ENCODE measurements around the gene TEX47.

TEX47 gene

DNA sequence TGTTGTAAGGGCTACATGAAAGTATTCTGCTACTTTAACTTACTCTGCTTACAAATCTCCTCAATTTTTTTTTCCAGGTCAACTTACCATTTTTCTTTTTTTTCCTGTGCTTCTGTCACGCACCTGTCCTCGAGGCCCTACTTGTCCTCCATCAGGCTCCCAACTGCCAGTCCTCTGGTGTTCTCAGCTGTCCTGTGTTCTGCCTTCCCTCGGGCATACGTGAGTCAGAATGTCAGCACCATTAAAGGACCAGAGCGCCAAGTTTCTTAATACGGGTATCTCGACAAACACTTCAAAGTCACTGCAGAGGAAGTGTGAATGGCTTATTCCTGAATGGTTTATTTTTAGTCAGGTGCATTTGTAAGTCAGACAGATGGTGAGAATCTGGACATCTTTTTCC, at the start of gene TEX47:
TEX47 (minus strand) TSS at position 185 of the 400 bp plus-strand sequence. CDS start 795 bp downstream, outside the sequence.
- no peak for DNase-seq (ENCODE audit: low spot score)

DNA sequence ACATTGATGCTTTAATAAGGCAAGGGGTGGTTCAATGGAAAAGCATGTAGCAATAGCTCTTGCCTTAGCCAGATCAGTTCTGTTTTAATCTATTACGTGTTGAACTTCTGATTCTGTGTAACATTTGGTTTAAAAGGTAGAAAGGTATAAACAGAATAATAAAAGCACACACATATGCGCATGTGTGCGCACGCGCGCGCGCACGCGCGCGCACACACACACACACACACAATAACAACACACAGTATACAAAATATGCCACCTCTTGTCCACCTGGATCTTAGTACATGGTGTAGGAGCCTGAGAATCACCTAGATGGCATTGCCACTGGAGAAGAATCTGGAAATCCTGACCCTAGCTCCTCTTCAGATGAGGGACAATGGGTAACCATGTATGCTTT, 49.6 kb upstream of the TEX47 start:
- no peak for DNase-seq (ENCODE audit: low spot score)

DNA sequence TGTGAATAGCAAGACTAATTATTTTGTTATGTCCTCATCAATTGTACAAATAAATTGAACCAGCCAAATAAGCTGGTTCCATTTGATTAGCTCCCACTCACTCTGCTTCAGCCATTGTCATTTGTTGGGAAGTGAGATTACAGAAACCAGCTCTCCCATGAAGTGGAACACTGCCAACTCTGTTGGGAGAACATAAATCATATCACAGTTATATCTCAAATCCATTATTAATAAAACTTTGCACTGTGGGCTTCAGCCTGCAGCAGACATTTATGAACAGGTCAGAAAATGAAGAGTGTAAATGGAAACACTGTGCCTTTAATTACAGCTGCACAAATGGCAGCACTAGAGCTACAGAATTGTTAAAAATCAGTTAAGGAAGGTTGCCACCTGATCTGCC, 46.7 kb upstream of the TEX47 start:
- DNase-seq (ENCODE audit: low spot score) = no peak

DNA sequence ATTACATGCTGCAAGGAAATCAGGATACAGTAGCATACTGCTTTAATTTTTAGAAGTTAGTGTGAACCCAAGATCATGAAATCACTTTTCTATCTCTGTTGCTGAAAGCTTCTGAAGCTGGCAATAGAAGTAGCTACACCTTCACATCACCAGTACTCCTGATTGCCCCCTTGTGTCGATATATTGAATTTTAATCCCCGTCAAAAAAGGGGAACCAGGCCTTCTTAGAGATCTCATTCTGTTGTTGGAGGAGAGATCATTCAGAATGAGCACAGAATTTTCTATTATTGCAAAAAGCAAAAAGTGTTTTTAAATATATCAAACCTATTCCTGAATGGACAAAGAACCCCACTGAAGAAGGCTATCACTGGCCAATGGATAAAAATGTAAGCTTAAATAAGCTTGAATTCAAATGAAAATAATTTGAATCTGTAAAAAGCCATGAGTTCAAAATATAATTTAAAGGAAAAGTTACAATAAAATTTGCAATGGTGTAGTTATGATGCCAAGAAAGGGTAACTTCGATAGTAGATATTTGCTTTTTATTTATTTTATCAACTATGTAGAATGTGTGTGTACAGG, 39.7 kb upstream of the TEX47 start:
- DNase-seq (ENCODE audit: low spot score) = peak; percentile 3

DNA sequence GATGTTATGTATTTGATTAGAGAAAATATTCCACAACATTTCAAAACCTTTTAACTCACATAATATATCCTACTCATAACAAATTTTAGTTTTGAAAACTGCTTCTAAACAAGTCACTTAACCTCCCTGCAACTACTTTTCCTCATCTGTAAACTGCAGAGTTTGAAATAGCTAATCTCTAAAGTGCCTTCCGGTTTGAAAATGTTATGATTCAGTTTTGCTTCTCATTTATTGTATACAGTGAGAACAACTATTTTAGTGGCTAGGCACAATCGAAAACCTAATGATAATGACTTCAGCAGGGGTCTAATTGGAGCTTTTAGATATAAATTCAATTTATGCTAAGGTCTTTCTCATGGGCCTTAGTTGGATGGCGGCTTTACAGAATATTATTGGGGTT, 30.7 kb upstream of the TEX47 start:
- DNase-seq (ENCODE audit: low spot score) = no peak

DNA sequence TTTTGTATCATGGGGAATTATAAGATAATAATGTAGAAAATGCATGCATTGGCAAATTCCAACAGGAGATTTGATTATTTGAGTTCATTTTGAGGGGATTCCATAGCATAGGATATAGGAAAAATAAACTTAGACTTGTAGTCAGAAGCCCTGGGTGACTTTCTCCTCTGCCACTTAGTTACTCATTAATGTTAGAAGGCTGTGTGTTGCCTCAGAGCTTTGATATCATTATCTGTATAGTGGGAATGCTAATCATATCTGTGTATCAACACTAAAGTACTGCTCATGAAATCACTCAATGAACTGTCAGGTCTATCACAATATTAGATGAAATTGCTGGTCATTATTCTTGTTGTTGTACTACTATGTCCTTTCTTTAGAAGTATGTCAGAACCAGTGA, 23.0 kb upstream of the TEX47 start:
- DNase-seq (ENCODE audit: low spot score) = no peak

DNA sequence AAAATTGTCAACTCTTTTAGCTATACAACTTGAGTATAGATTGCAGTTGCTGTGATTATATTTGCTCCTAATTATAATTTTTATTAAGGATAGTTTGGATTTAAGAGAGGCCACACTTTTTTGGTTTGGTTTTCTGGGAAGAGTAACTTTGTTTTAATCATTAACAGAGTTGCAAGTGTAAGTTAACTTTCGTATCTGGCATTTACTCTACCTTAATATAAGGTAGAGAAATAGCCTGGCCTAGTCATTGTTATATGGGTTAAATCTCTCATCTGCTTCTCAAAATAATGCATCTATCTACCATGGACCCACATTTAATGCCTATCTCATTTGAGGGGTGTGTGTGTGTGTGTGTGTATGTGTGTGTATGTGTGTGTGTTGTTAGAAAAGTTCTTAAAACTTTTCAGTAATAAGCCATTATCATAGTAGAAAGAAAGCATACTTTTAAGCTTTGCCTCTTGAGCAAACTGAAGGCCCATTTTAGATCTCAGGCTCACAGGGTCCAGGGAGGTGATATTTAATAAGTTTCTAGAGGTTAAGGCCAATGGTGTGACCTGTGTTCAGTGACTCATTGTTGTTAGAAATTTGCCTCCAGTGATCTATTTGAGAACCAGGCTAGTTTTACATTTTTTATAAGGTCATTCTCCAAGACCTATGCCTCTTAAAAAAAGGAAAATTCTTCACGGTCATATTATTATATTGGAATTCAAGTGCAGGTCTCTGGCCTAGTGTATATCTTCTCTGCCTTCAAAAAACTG, 10.9 kb upstream of the TEX47 start:
- no peak for DNase-seq (ENCODE audit: low spot score)

DNA sequence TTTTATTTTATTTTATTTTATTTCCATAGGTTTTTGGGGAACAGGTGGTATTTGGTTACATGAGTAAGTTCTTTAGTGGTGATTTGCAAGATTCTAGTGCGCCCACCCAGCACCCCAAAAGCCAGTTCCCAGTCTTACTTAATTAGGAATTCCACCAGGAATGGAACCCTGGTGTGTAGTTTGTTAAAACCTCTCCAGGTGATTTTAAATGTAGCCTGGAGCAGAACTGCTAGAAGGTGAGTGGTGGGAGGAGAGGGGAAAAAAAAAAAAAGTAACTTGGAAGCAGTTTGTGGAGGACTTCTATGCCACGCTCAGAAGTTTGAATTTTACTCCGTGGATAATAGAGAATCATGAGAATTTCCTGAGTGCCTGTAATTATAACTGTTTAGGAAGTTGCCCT, 5.5 kb upstream of the TEX47 start:
- DNase-seq (ENCODE audit: low spot score) = no peak

DNA sequence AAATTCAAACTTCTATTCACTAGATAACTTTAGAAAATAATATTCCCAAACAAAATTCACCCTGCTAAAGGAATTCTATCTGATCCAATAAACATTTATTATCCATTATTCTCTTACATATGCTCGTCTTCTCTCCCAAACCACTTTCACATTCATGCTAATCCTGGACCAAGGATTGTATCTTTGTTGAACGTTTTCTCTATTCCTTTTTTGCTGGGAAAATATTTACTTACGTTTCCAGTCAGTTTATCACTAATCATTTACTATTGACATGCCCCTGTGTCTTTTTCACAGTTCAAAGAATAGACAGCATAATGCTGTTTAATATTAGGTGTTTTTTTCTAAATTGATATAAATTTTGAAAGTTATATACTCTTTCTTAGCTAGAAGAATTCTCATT, 3.2 kb downstream of the TEX47 start:
- no peak for DNase-seq (ENCODE audit: low spot score)

DNA sequence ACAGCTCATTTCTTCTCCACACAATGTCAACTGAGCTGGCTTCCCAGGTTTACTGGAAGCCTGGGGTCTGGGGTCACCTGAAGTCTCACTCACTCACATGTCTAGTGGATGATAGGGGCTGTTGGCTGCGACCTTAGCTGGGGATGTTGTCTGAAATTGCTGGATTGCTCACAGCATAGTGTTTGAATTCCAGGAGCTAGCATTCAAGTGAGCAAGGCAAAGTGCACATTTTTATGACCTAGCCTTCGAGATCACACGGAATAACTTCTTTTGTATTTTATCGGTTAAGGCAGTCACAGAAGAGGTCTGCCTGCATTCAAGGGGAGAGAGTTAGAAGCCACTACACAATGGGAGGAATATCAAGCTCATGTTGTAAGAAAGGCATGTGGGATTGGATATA, 3.6 kb downstream of the TEX47 start:
- no peak for DNase-seq (ENCODE audit: low spot score)

DNA sequence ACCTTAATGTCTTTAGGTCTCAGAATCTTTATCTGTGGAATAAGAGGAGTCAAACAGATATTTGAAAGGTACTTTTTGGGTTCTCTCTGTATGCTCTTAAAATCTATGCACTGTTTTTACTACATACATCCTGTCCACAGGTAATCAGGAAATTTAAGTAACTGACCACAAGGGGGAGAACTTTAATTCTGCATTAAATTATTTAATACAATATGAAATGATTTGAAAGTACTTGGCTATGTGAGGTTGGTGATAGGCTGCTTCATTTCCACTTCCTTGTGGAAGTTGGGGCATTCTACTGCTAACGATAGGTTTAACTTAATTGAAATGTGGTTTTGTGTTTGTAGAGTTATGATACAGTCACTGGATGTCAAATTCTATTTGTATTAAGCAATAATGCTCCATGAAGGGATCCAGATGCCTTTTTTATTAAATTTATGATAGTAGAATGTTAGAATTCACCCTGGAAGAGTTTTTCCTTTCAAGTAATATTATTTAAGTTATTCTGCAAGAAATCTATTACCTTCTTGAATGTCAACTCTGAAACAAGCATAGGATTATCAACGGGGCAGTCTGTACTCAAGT, 6.0 kb downstream of the TEX47 start:
- DNase-seq (ENCODE audit: low spot score) = peak; percentile 3

DNA sequence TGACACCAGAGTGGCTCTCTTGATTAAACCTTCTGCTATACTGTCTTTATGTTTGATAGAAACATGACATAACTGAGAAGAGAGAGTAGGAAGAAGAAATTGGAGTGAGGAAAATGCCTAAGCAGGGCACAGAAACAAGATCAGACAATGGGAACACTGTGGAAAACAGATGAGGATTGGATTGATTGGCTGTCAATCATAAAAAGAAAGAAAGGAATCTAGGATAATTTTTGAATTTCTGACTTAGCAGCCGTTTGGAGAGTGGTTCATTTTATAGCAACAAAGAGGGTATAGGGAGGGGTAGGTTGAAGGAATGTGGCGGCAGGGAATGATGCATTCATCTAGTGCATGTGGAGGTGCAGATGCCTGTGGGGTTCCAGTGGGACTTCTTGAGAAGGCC, 7.8 kb downstream of the TEX47 start:
- no peak for DNase-seq (ENCODE audit: low spot score)

DNA sequence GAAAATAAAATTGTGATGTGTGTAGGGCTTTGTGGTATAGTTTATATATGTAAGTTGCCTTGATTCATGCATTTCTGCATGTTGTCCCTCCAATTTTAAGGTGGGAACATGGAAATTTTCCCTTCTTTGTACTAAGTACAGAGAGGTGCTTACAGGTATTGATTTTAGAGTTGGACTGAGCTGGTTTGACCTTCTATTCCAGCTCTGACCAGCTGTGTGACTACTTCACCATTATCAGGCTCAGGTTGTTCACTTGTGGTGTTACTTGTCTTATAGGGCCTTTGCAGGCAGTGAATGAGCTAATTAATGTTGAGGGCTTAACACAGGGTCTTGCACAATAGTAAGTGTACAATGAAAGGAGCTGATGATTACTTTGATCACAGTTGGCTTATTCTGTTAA, 19.7 kb downstream of the TEX47 start:
- DNase-seq (ENCODE audit: low spot score) = no peak

DNA sequence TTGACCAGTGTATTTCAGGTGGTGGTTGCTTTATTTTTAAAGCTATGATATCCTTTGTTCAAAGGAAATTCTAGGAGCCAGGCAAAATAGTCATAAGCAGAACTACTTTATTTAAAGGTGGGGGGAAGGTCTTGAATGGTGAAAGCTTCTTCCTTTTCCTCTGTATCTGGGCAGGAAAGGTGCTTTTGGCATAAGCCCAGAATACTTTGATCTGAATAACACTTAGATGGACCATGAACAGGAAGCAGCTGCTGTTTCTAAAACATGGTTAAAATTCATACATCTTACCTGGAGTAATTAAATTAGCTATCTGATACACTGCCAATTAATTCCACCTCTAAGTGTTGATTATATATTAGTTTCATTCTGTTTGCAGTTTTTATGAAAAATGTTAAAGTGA, 22.8 kb downstream of the TEX47 start:
- no peak for DNase-seq (ENCODE audit: low spot score)

DNA sequence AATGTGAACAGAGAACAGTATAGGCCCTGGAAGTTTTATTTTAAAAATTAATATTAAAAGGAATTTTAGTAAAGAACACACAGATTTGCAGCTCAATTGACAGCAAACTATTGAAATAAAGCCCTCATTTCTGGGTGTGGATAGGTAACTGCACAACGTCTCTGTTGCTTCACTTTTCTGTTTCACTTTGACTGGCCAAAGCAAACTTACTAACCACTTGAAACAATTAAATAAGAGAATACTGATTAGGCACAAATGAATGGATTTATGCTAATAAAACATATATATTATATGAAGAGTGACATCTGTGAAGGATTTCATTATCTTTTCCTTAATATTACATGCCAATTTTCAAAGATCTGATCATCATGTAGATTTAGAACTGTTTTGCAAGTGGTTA, 24.1 kb downstream of the TEX47 start:
- no peak for DNase-seq (ENCODE audit: low spot score)

DNA sequence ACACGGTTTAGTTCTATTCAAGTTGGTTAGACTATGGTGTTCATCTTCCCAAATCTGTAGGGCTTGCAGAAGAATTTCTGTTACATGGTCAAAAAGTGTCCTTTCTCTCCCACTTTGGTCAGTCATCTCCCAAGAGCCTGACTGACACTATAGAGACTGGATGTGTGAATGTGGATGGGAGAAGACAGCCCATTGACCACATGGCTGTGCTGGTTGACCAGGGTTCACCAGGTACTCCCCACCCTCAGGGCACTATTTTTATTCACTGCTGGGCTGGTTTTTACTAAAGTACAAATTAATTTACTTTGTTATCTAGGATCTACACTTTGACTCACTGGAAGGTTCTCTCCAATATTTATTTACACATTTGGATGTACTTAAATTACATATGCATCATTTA, 33.8 kb downstream of the TEX47 start:
- DNase-seq (ENCODE audit: low spot score) = no peak

DNA sequence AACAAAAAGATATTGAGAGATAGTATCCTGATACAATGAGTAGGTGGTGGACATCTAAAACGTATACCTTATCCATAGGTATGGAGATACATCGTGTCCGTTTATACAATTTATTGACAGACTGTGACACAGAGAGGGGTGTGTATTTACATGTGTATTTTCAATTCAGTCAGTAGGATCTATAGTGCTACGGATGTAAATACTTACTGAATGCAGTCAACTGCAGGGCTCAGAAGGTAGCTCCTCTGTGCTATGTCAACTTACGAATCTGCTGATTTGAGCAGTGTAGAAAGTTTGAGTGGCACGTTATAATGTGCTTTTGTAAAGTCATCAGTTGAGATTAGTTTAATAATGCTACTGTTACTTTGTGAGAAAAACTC, 35.4 kb downstream of the TEX47 start:
- no peak for DNase-seq (ENCODE audit: low spot score)

DNA sequence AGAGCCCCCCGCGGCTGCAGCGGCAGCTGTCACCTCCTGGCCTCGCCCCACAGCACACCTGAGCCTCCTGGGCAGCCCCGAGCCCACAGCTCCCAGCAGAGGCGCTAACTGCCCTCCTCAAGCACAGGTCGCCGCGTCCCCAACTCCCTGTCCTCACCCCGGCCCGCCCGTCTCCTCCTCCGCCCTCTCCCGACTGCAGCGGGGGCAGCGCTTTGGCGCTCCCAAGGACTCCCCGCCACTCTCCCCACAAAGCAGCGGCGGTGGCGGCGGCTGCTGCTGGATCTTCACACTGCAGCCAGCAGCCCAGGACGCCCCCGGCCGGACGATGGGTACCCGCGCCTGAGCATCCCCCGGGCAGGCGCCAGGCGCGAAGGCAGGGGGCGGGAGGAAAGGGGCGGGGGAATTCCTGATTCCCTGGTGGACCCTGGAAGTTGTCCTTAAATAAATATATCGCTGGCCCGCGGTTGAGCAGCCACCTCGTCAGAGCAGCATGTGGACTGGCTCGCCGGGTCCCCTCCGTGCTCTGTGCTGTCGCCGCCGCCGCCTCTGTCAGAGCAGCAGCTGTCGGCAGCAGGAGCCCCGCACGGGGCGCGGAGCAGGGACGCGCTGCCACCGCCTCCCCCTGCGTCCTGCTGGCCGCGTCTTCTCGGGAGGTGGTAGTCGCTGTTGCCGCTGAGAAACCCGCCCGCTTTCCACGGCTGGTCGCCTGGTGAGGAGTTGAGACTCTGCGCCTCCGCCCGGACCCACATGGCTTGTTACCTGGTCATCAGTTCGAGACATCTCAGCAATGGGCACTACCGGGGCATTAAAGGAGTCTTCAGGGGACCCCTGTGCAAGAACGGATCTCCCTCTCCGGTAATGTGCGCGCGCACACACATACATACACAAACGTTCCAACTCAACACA, 36.1 kb downstream of the TEX47 start, which contains the start of gene ZNF804B:
ZNF804B (plus strand) TSS at position 471 of the 906 bp plus-strand sequence; CDS start at position 748, 277 bp downstream.
- peak; percentile 3 for DNase-seq (ENCODE audit: low spot score)

DNA sequence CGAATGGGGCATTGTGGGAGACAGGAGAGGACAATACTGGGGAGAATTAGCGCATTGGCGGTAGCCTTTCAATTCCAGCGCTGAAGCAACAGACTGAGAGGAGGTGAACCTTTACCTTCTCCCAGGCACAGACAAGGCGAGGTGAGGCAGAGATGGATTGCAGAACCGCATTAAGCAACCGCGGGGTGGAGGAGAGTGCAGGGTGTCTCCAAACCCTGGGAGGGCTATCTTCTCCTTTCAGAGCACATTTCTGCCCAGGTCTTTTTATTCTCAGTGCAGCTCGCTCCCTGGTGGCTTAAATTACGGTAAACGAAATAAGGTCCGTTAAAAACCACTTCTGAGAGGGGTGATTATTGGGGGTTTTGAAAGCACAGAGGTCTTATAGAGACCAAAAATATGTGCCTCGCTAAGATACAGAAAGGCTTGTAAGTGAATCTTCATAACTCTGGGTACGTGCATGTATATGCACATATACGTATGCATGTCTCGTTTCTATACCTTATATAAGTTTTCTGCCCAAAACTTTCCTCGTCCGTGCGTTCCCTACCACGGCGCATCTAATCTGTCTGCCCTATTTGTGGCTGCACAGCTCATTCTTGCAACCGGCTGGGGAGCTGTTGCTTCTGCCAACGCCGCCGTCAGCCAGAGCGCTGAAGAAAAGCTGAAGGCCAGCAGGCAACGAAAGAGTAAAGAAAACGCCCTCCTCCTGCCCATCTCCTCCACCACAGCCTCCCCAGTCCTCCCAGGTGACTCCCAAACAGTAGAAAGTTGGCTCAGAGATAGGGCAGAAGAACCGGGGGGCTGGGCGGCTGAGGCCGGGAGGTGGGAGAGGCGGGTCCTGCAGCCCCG, 36.9 kb downstream of the TEX47 start:
- DNase-seq (ENCODE audit: low spot score) = no peak

DNA sequence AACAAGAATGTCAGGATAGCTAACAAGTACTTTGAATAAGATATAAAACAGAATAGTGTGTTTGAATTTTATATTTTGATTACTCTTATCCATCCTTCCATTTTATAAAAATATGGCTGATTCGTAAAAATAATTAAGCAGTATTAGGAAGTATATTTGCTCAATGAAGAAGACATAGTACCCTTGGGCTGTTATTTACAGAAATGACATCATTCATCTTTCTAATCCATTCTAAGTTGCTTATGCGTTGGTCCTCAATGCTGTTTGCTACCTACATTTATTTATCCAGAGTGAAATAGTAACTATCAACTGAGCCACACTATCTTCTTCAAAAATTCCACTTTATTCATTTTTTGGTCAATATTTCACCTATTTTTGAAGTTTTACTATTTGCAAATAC, 38.2 kb downstream of the TEX47 start:
- no peak for DNase-seq (ENCODE audit: low spot score)

DNA sequence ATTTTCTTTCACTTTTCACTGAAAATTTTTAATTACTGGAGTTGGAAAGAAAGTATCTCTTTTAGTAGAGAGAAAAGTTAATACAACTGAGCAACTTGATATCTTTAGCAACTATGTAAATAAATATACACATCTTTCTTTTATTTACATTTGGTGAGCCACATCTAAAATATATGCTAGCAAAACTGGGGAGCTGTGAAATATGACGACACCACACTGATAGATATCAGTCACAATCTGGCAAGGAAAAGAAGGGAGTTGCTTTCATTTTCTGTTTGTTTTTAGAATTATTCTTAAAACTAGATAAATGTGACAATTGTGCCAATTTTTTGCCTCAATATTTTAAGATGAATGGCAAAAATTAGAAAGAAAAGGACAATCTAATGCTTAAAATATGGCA, 38.7 kb downstream of the TEX47 start:
- DNase-seq (ENCODE audit: low spot score) = no peak

DNA sequence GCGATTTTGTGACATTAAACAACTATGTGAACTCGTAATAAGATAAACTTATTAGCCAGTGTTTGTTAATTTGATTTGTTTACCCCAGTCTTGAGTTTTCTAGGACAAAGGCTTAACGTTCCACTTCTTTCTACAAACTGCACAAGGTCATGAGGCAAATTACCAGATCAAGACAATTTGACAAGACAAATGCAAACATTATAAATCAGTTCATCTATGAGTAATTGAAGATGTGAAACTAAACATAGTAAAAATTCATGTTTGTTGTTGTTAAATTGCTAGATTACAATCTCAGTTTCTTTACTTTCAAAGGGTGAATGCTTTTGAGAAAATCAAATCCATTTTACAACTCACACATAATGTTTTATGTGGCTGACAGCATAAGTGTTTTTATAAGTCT, 49.4 kb downstream of the TEX47 start:
- DNase-seq (ENCODE audit: low spot score) = no peak

All from germinal center (tissue), 1 donor.